Kidney epithelial cell (primary cell): ENCODE results near the gene CLIC5. TPM values are rescaled to one million over a fixed set of nuclear protein-coding genes. Genes with fewer than 3 reads are reported as not detected.

Experiments
- DNase-seq: peaks from one replicate; pipeline ENCODE4 v3.0.0-alpha.2; 2010; ENCODE audit warnings: low read depth
- H3K27me3 ChIP-seq: 2 replicates; pipeline ENCODE4 v1.6.0; 2011; ENCODE audit warnings: low read length; ENCODE audit not compliant: control insufficient read depth, insufficient read depth
- H3K36me3 ChIP-seq: 2 replicates; pipeline ENCODE4 v1.5.1; 2011; ENCODE audit warnings: low read length; ENCODE audit not compliant: control insufficient read depth, insufficient read depth
- H3K4me3 ChIP-seq: 2 replicates; pipeline ENCODE4 v1.5.1; 2011; ENCODE audit warnings: low read depth, mild to moderate bottlenecking, control low read depth, low read length
- CTCF ChIP-seq: IDR thresholded peaks from 2 replicates; pipeline ENCODE4 v1.5.1; 2011; ENCODE audit warnings: mild to moderate bottlenecking, moderate library complexity, low read length, control low read depth, inconsistent platforms; ENCODE audit not compliant: insufficient read depth, poor library complexity, severe bottlenecking
- total RNA-seq: library from RNA; depleted of rRNA; stranded (reverse); fragments of >200 nt; gene quantifications from 2 replicates; pipeline ENCODE4 v1.2.3, GENCODE V29; 2015

The CLIC5 gene
- total RNA-seq, 1 donor from 2014 or later = 3.2 TPM

- Histone ChIP-seq H3K36me3 (no peaks in the 10 kb centered on the region), H3K27me3 (no peaks in the 10 kb centered on the region), H3K4me3 (no peak overlapping the region)
- no peak for TF ChIP-seq CTCF
- DNase-seq = no peak
These were observed 49.3 kb downstream of the CLIC5 start for GRCh38 chr6:45966340-45966739.

GRCh38 chr6:45965792-45966191, 49.9 kb downstream of the CLIC5 start:
- no peaks in the 10 kb centered on the region for H3K27me3 ChIP-seq
- TF ChIP-seq CTCF = no peak
- H3K4me3 ChIP-seq = no peak overlapping the region
- DNase-seq = no peak
- H3K36me3 ChIP-seq = no peaks in the 10 kb centered on the region

GRCh38 chr6:45965007-45965406, 50.7 kb downstream of the CLIC5 start:
- no peaks in the 10 kb centered on the region for H3K27me3 ChIP-seq
- H3K4me3 ChIP-seq = no peak overlapping the region
- no peak for TF ChIP-seq CTCF
- DNase-seq = peak; percentile 65
- H3K36me3 ChIP-seq = no peaks in the 10 kb centered on the region

- TF ChIP-seq CTCF = no peak
- no peak overlapping the region for H3K4me3 ChIP-seq
- no peak for DNase-seq
- H3K36me3 ChIP-seq = no peaks in the 10 kb centered on the region
- H3K27me3 ChIP-seq = no peaks in the 10 kb centered on the region
These were observed 51.4 kb downstream of the CLIC5 start for GRCh38 chr6:45964300-45964699.

- Histone ChIP-seq H3K36me3 (no peaks in the 10 kb centered on the region), H3K27me3 (no peaks in the 10 kb centered on the region), H3K4me3 (no peak overlapping the region)
- TF ChIP-seq CTCF = no peak
- DNase-seq = no peak
These were observed 51.8 kb downstream of the CLIC5 start for GRCh38 chr6:45963896-45964295.

- no peak for TF ChIP-seq CTCF
- DNase-seq = no peak
- Histone ChIP-seq H3K4me3 (no peak overlapping the region), H3K36me3 (no peaks in the 10 kb centered on the region), H3K27me3 (no peaks in the 10 kb centered on the region)
These were observed 54.5 kb downstream of the CLIC5 start for GRCh38 chr6:45961125-45961524.
